HepG2 (cell line): ENCODE data around the gene ELF2. TPM values are rescaled to one million over a fixed set of nuclear protein-coding genes. Genes with fewer than 3 reads are reported as not detected.

Experiments
- ATAC-seq: fragments of 200-7000 bp; cut with Tn5 transposase; 3 replicates; pipeline ENCODE4 v1.9.1; 2020; ENCODE audit warnings: mild to moderate bottlenecking, moderate library complexity
- BruUV-seq: library from RNA; stranded (reverse); fragments of 400-500 nt; replicated peaks from 2 replicates; lab custom pipeline; 2021; lab: Mats Ljungman, UMichigan
- CTCF ChIA-PET: fragments of 300-600 bp; formaldehyde crosslinking; extraction: SDS; loops from one replicate; lab custom pipeline; 2021; ENCODE audit warnings: low total read pairs, inconsistent platforms, low intra/inter-chr PET ratio; lab: Yijun Ruan, JAX
- POLR2A ChIA-PET: fragments of 350-600 bp; sonication (Branson Sonifier 250); formaldehyde crosslinking; loops from one replicate; lab custom pipeline; 2020; ENCODE audit warnings: antibody characterized with exemption, inconsistent platforms; lab: Yijun Ruan, JAX
- DNase-seq: peaks from one replicate; pipeline ENCODE4 v3.0.0-alpha.2; 2015; ENCODE audit warnings: low spot score
- FAIRE-seq: peaks from 3 replicates; lab custom pipeline; 2011; peaks lifted over from hg19 to GRCh38; lab: Jason Lieb, UNC
- H2AFZ ChIP-seq: one replicate; pipeline ENCODE4 v1.6.1; 2011; ENCODE audit warnings: low read length, inconsistent platforms
- H3K27ac ChIP-seq: fragments of 300-600 bp; 3 replicates; pipeline ENCODE4 v1.8.0; 2011; ENCODE audit warnings: mixed run types, mild to moderate bottlenecking, mixed read lengths, low read length, inconsistent platforms; ENCODE audit not compliant: insufficient read depth; ENCODE audit errors: extremely low read length
- H3K27me3 ChIP-seq, 2 experiments: fragments of 200-600 bp in 1 of 2; 2 replicates in 1 of 2; 3 replicates in 1 of 2; pipeline versions ENCODE4 v1.6.0 to v1.8.0; 2011; ENCODE audit warnings: low read length in 2 of 2, mild to moderate bottlenecking in 2 of 2, moderate library complexity in 2 of 2, inconsistent platforms in 1 of 2; ENCODE audit not compliant: insufficient read depth in 2 of 2, control insufficient read depth in 1 of 2
- H3K36me3 ChIP-seq, 2 experiments: fragments of 200-600 bp in 1 of 2; replicated peaks in 1 of 2; 2 replicates in 1 of 2; 3 replicates in 1 of 2; pipeline versions ENCODE4 v1.5.1 to v1.8.0; 2011; ENCODE audit warnings: low read length in 2 of 2, inconsistent platforms in 1 of 2; ENCODE audit not compliant: insufficient read depth in 2 of 2, control insufficient read depth in 1 of 2
- H3K4me1 ChIP-seq: 2 replicates; pipeline ENCODE4 v1.5.1; 2012; ENCODE audit warnings: low read length, inconsistent platforms; ENCODE audit not compliant: insufficient read depth
- H3K4me2 ChIP-seq: 2 replicates; pipeline ENCODE4 v1.6.0; 2011; ENCODE audit warnings: low read depth, low read length, inconsistent platforms
- H3K4me3 ChIP-seq, 3 experiments: fragments of 200-600 bp in 1 of 3; sonication (generic), shearing (Covaris generic) in 1 of 3; replicated peaks in 1 of 3; 2 replicates each; pipeline ENCODE4 v1.5.1; 2011 to 2016; ENCODE audit warnings: low read length in 3 of 3, inconsistent platforms in 2 of 3, low read depth in 2 of 3, mild to moderate bottlenecking in 2 of 3, control low read depth in 1 of 3, mixed read lengths in 1 of 3; ENCODE audit not compliant: insufficient read depth in 1 of 3
- H3K79me2 ChIP-seq: one replicate; pipeline ENCODE4 v1.6.1; 2011; ENCODE audit warnings: low read length, inconsistent platforms; ENCODE audit not compliant: insufficient read depth
- H3K9ac ChIP-seq: 2 replicates; pipeline ENCODE4 v1.6.0; 2011; ENCODE audit warnings: mild to moderate bottlenecking, low read depth, low read length, inconsistent platforms; ENCODE audit not compliant: insufficient read depth
- H3K9me3 ChIP-seq: 2 replicates; pipeline ENCODE4 v1.5.1; 2012; ENCODE audit warnings: mild to moderate bottlenecking, low read length
- H4K20me1 ChIP-seq: 2 replicates; pipeline ENCODE4 v1.6.0; 2011; ENCODE audit warnings: inconsistent platforms, mild to moderate bottlenecking, low read length, moderate library complexity; ENCODE audit not compliant: insufficient read depth
- CEBPB ChIP-seq: IDR thresholded peaks from 2 replicates; pipeline ENCODE4 v1.6.1; 2011; ENCODE audit warnings: low read depth, low read length, improper control_type of control experiment, borderline replicate concordance
- DRAP1 ChIP-seq: IDR thresholded peaks from 2 replicates; pipeline ENCODE4 v1.6.1; 2016; ENCODE audit warnings: missing genetic modification reagents, missing compliant biosample characterization
- FIP1L1 ChIP-seq: fragments of 200-400 bp; formaldehyde crosslinking; IDR thresholded peaks from 2 replicates; pipeline ENCODE4 v1.6.1; 2018; ENCODE audit warnings: low read depth, mild to moderate bottlenecking, low read length, moderate library complexity, borderline replicate concordance; ENCODE audit not compliant: insufficient read depth
- GMEB1 ChIP-seq: sonication (generic); formaldehyde crosslinking; IDR thresholded peaks from 2 replicates; pipeline ENCODE4 v1.5.1; 2020; ENCODE audit warnings: missing genetic modification reagents, mild to moderate bottlenecking, borderline replicate concordance
- PAX8 ChIP-seq: sonication (generic); formaldehyde crosslinking; IDR thresholded peaks from 2 replicates; pipeline ENCODE4 v1.8.0; 2022; ENCODE audit warnings: mild to moderate bottlenecking, missing genetic modification reagents, borderline replicate concordance
- PBX3 ChIP-seq: sonication (generic); formaldehyde crosslinking; IDR thresholded peaks from 2 replicates; pipeline ENCODE4 v1.8.1; 2023; ENCODE audit warnings: missing genetic modification reagents, inconsistent platforms, borderline replicate concordance
- RARA ChIP-seq: IDR thresholded peaks from 2 replicates; pipeline ENCODE4 v1.6.1; 2016; ENCODE audit warnings: missing genetic modification reagents, missing compliant biosample characterization
- STAT6 ChIP-seq: sonication (generic); formaldehyde crosslinking; IDR thresholded peaks from 2 replicates; pipeline ENCODE4 v1.4.0; 2020; ENCODE audit warnings: missing genetic modification reagents, mild to moderate bottlenecking, borderline replicate concordance
- TBX3 ChIP-seq: fragments of 450-650 bp; IDR thresholded peaks from 2 replicates; pipeline ENCODE4 v1.6.1; 2017; ENCODE audit warnings: antibody characterized with exemption, mild to moderate bottlenecking, inconsistent platforms, borderline replicate concordance
- TCF7L2 ChIP-seq: IDR thresholded peaks from 2 replicates; pipeline ENCODE4 v1.6.1; 2011; ENCODE audit warnings: mild to moderate bottlenecking, low read depth, low read length, moderate library complexity
- ZNF350 ChIP-seq: sonication (generic); formaldehyde crosslinking; IDR thresholded peaks from 2 replicates; pipeline ENCODE4 v1.4.0; 2020; ENCODE audit warnings: mild to moderate bottlenecking, low read depth, missing genetic modification reagents, borderline replicate concordance
- ZNF513 ChIP-seq: sonication (generic); formaldehyde crosslinking; conservative IDR thresholded peaks from 2 replicates; pipeline ENCODE4 v1.5.0; 2020; ENCODE audit warnings: missing genetic modification reagents
- ZNF564 ChIP-seq: sonication (generic); formaldehyde crosslinking; IDR thresholded peaks from 2 replicates; pipeline ENCODE4 v1.8.1; 2023; ENCODE audit warnings: mild to moderate bottlenecking, missing genetic modification reagents
- WGBS: methylation state at CpG from one replicate; pipeline ENCODE4 v1.1.6; 2017; ENCODE audit warnings: low lambda C conversion rate; 5-methylcytosine and 5-hydroxymethylcytosine counted together
- in situ Hi-C: cut with HindIII; loops from 2 replicates; pipeline ENCODE4 v1.10.0; 2017; ENCODE audit warnings: low pct_unique_long_range_greater_than_20kb; ENCODE audit not compliant: extremely low pct_ligation_motif_present
- intact Hi-C: fragments of 100-400 bp; cut with micrococcal nuclease; formaldehyde crosslinking; loops from one replicate; pipeline ENCODE4 v1.10.0; 2022; ENCODE audit not compliant: unreplicated experiment
- polyA plus RNA-seq, 8 experiments: library from polyadenylated mRNA; depleted of rRNA in 3 of 8; stranded (reverse) in 7 of 8; unstranded in 1 of 8; fragments of >200 nt; fragmentation: Illumina TruSeq in 4 of 8; extraction: Trizol in 4 of 8; gene quantifications; 2 replicates each; pipeline versions ENCODE4 v1.2.1 to v1.2.3, GENCODE V29; 2011 to 2016; ENCODE audit warnings: low read depth in 4 of 8, missing spikeins in 1 of 8, mixed read lengths in 1 of 8; ENCODE audit not compliant: insufficient read depth in 1 of 8
- total RNA-seq, 5 experiments: library from RNA; depleted of rRNA; stranded (reverse); fragments of >200 nt; fragmentation: Illumina TruSeq; extraction: Trizol; gene quantifications; 2 replicates each; pipeline ENCODE4 v1.2.3, GENCODE V29; 2016; ENCODE audit warnings: low read depth in 1 of 5

The ELF2 gene
- total and polyA plus RNA-seq, 2 of the 13 experiments (the other 11 are each of a cell fraction or from before 2014, with no cell fraction given), result 28.6 to 35.4 TPM

- Histone ChIP-seq H2AFZ (peak overlapping the region; percentile 84), H3K4me3 (peak overlapping the region; percentile 70 to 97 (median 77)), H3K9me3 (no peaks in the 10 kb centered on the region), H4K20me1 (peaks cover 21% of the 10 kb centered on the region; the same call in 1 of the 2 replicates), H3K4me2 (peak overlapping the region; percentile 86), H3K27me3 (no peaks in the 10 kb centered on the region), H3K4me1 (peaks cover 36% of the 10 kb centered on the region), H3K27ac (peak overlapping the region; percentile 97), H3K36me3 (no peaks in the 10 kb centered on the region), H3K79me2 (peaks cover 24% of the 10 kb centered on the region), H3K9ac (peak overlapping the region; percentile 97)
- TSS peak; percentile 94 for BruUV-seq
- ChIA-PET POLR2A (interaction anchor here (0.8 to 3.8 kb wide), 10 partner anchors 11 to 163 kb away, joined by 3 to 37 read pairs (median 10); partner anchors contain the start of genes NAA15, NDUFC1 and NOCT), CTCF (no interaction called here)
- DNase-seq, result peak; percentile 86
- in situ Hi-C loops (no loop called here), intact Hi-C loops (loop anchor here (2.0 to 5.0 kb wide), 4 partner anchors 49 to 147 kb away; partner anchors contain the start of gene NAA15)
- WGBS, result 0% methylated on average over 17 of the region's 70 CpGs
- peak; percentile 81 for ATAC-seq
- no peak for FAIRE-seq
- TF ChIP-seq PAX8 (CRISPR knock-in tag) (no peak), STAT6 (no peak), RARA (CRISPR knock-in tag) (no peak), FIP1L1 (no peak), DRAP1 (peak; percentile 26; the same call in 1 of the 2 replicates), TCF7L2 (no peak), GMEB1 (CRISPR knock-in tag) (peak; percentile 47; the same call in 1 of the 2 replicates), ZNF350 (CRISPR knock-in tag) (no peak; the same call in 1 of the 2 replicates), ZNF513 (CRISPR knock-in tag) (no peak), CEBPB (no peak), ZNF564 (CRISPR knock-in tag) (no peak), TBX3 (no peak), PBX3 (no peak; the same call in 1 of the 2 replicates)
Measured at GRCh38 chr4:139177869-139178619, 1.0 kb upstream of the ELF2 start.
